IMR-90 (cell line): ENCODE results near the gene JMJD1C. TPM values are rescaled to one million over a fixed set of nuclear protein-coding genes. Genes with fewer than 3 reads are reported as not detected.

Experiments
- ATAC-seq: fragments of 200-7000 bp; cut with Tn5 transposase; 2 replicates; pipeline ENCODE4 v1.9.1; 2020; ENCODE audit warnings: low read depth, mild to moderate bottlenecking, moderate library complexity
- BruUV-seq: library from RNA; stranded (reverse); fragments of 400-500 nt; replicated peaks from 2 replicates; lab custom pipeline; 2021; lab: Mats Ljungman, UMichigan
- CTCF ChIA-PET: fragments of 300-600 bp; formaldehyde crosslinking; extraction: SDS; loops from one replicate; lab custom pipeline; 2021; ENCODE audit warnings: antibody characterized with exemption; lab: Yijun Ruan, JAX
- POLR2A ChIA-PET: fragments of 300-600 bp; sonication (Branson Sonifier 250); formaldehyde crosslinking; loops from one replicate; lab custom pipeline; 2022; ENCODE audit warnings: antibody characterized with exemption; ENCODE audit not compliant: unreplicated experiment; lab: Charles Lee
- DNase-seq: peaks from one replicate; pipeline ENCODE4 v3.0.0; 2013
- H2AFZ ChIP-seq: replicated peaks from 2 replicates; pipeline ENCODE3; 2013; ENCODE audit warnings: low read length, mild to moderate bottlenecking; ENCODE audit not compliant: poor library complexity
- H2AK5ac ChIP-seq: 2 replicates; pipeline ENCODE4 v1.6.1; 2013; ENCODE audit warnings: low read depth, low read length, inconsistent platforms
- H2AK9ac ChIP-seq: replicated peaks from 2 replicates; pipeline ENCODE3; 2013; ENCODE audit warnings: mild to moderate bottlenecking, low read depth, low read length, moderate library complexity; ENCODE audit not compliant: poor library complexity
- H2BK120ac ChIP-seq: 2 replicates; pipeline ENCODE4 v1.6.1; 2013; ENCODE audit warnings: low read depth, low read length, inconsistent platforms
- H2BK15ac ChIP-seq: 3 replicates; pipeline ENCODE4 v1.6.1; 2013; ENCODE audit warnings: low read depth, low read length, inconsistent platforms
- H2BK20ac ChIP-seq: 2 replicates; pipeline ENCODE4 v1.6.1; 2013; ENCODE audit warnings: low read depth, mild to moderate bottlenecking, inconsistent platforms, low read length, moderate library complexity
- H2BK5ac ChIP-seq: 2 replicates; pipeline ENCODE4 v1.6.1; 2013; ENCODE audit warnings: mild to moderate bottlenecking, low read depth, low read length, inconsistent platforms; ENCODE audit not compliant: poor library complexity, severe bottlenecking
- H3K14ac ChIP-seq: replicated peaks from 2 replicates; pipeline ENCODE4 v1.6.1; 2013; ENCODE audit warnings: low read depth, low read length, inconsistent platforms
- H3K18ac ChIP-seq: 2 replicates; pipeline ENCODE4 v1.6.1; 2013; ENCODE audit warnings: low read depth, low read length, control low read depth
- H3K23ac ChIP-seq: 2 replicates; pipeline ENCODE4 v1.6.1; 2013; ENCODE audit warnings: low read depth, low read length, inconsistent platforms
- H3K27ac ChIP-seq: 2 replicates; pipeline ENCODE4 v1.5.1; 2013; ENCODE audit warnings: mild to moderate bottlenecking, control low read depth, low read length; ENCODE audit not compliant: insufficient read depth
- H3K27me3 ChIP-seq: 2 replicates; pipeline ENCODE4 v1.6.1; 2013; ENCODE audit warnings: low read length; ENCODE audit not compliant: control insufficient read depth, insufficient read depth
- H3K36me3 ChIP-seq: 2 replicates; pipeline ENCODE4 v1.6.1; 2013; ENCODE audit warnings: low read length, mixed read lengths; ENCODE audit not compliant: control insufficient read depth, insufficient read depth
- H3K4ac ChIP-seq: 2 replicates; pipeline ENCODE4 v1.6.1; 2013; ENCODE audit warnings: low read depth, low read length, inconsistent platforms
- H3K4me1 ChIP-seq: 2 replicates; pipeline ENCODE4 v1.6.1; 2013; ENCODE audit warnings: low read length, mixed read lengths; ENCODE audit not compliant: control insufficient read depth, insufficient read depth
- H3K4me2 ChIP-seq: 2 replicates; pipeline ENCODE4 v1.6.1; 2013; ENCODE audit warnings: low read depth, mild to moderate bottlenecking, control low read depth, low read length, moderate library complexity
- H3K4me3 ChIP-seq: 2 replicates; pipeline ENCODE4 v1.5.1; 2013; ENCODE audit warnings: low read depth, mild to moderate bottlenecking, control low read depth, low read length, moderate library complexity; ENCODE audit not compliant: insufficient read depth
- H3K56ac ChIP-seq: 2 replicates; pipeline ENCODE4 v1.6.1; 2013; ENCODE audit warnings: low read length, inconsistent platforms; ENCODE audit not compliant: insufficient read depth; ENCODE audit errors: extremely low read depth
- H3K79me1 ChIP-seq, 2 experiments: 2 replicates each; pipeline ENCODE4 v1.6.1; 2013; ENCODE audit warnings: low read length in 2 of 2, inconsistent platforms in 1 of 2, low read depth in 1 of 2
- H3K9ac ChIP-seq: 2 replicates; pipeline ENCODE4 v1.6.1; 2013; ENCODE audit warnings: low read depth, low read length, control low read depth
- H3K9me1 ChIP-seq: 2 replicates; pipeline ENCODE4 v1.6.1; 2013; ENCODE audit warnings: low read length, inconsistent platforms; ENCODE audit not compliant: insufficient read depth
- H3K9me3 ChIP-seq: 2 replicates; pipeline ENCODE4 v1.6.1; 2013; ENCODE audit warnings: low read length; ENCODE audit not compliant: control insufficient read depth, insufficient read depth
- H4K20me1 ChIP-seq: 2 replicates; pipeline ENCODE4 v1.6.1; 2013; ENCODE audit warnings: low read length, inconsistent platforms; ENCODE audit not compliant: insufficient read depth
- H4K5ac ChIP-seq: 2 replicates; pipeline ENCODE4 v1.6.1; 2013; ENCODE audit warnings: mild to moderate bottlenecking, low read depth, low read length, control low read depth
- H4K8ac ChIP-seq, 2 experiments: 2 replicates each; pipeline ENCODE4 v1.6.1; 2013; ENCODE audit warnings: low read depth in 2 of 2, low read length in 2 of 2, control low read depth in 1 of 2, inconsistent platforms in 1 of 2
- H4K91ac ChIP-seq: 2 replicates; pipeline ENCODE4 v1.6.1; 2013; ENCODE audit warnings: low read depth, low read length, inconsistent platforms; ENCODE audit not compliant: insufficient read depth
- CEBPB ChIP-seq: IDR thresholded peaks from 2 replicates; pipeline ENCODE4 v1.6.1; 2012; ENCODE audit warnings: low read depth, low read length, improper control_type of control experiment
- CHD1 ChIP-seq: IDR thresholded peaks from 2 replicates; pipeline ENCODE4 v1.6.1; 2012; ENCODE audit warnings: low read depth, low read length, improper control_type of control experiment
- CTCF ChIP-seq: conservative IDR thresholded peaks from 2 replicates; pipeline ENCODE4 v1.5.1; 2012; ENCODE audit warnings: mild to moderate bottlenecking, low read depth, low read length, improper control_type of control experiment
- FOS ChIP-seq: fragments of 150-350 bp; IDR thresholded peaks from 2 replicates; pipeline ENCODE4 v1.6.1; 2016; ENCODE audit warnings: low read depth, low read length
- MAFK ChIP-seq: IDR thresholded peaks from 2 replicates; pipeline ENCODE4 v1.6.1; 2012; ENCODE audit warnings: low read depth, low read length, improper control_type of control experiment
- MXI1 ChIP-seq: IDR thresholded peaks from 2 replicates; pipeline ENCODE4 v1.6.1; 2012; ENCODE audit warnings: low read depth, mild to moderate bottlenecking, low read length, moderate library complexity, borderline replicate concordance
- NFE2L2 ChIP-seq: fragments of 150-350 bp; IDR thresholded peaks from 2 replicates; pipeline ENCODE4 v1.6.1; 2016; ENCODE audit warnings: low read depth, mild to moderate bottlenecking, low read length
- RCOR1 ChIP-seq: IDR thresholded peaks from 2 replicates; pipeline ENCODE4 v1.6.1; 2012; ENCODE audit warnings: mild to moderate bottlenecking, low read length, improper control_type of control experiment; ENCODE audit not compliant: insufficient replicate concordance
- USF2 ChIP-seq: fragments of 150-350 bp; IDR thresholded peaks from 2 replicates; pipeline ENCODE4 v1.6.1; 2017; ENCODE audit warnings: mild to moderate bottlenecking, antibody characterized with exemption, low read length, low read depth
- WGBS, 2 experiments: methylation state at CpG; one replicate each; pipeline versions ENCODE4 v1.1.5 to v1.1.7; 2013; ENCODE audit warnings: missing lambda C conversion rate in 2 of 2; ENCODE audit not compliant: insufficient read length in 1 of 2; ENCODE audit errors: extremely low coverage in 2 of 2; 5-methylcytosine and 5-hydroxymethylcytosine counted together
- dilution Hi-C: fragments of 300-500 bp; cut with HindIII; formaldehyde crosslinking; loops from one replicate; pipeline ENCODE4 v1.14.3; 2018; ENCODE audit warnings: low sequenced_read_pairs; ENCODE audit not compliant: unreplicated experiment
- in situ Hi-C: fragments of 300-500 bp; cut with MboI; formaldehyde crosslinking; loops from 3 replicates; pipeline ENCODE4 v1.14.3; 2019; ENCODE audit warnings: low sequenced_read_pairs, inconsistent platforms, mixed read lengths
- intact Hi-C: fragments of 100-400 bp; cut with micrococcal nuclease; formaldehyde crosslinking; loops from 2 replicates; pipeline ENCODE4 v1.10.0; 2022
- polyA plus RNA-seq, 3 experiments: library from polyadenylated mRNA; depleted of rRNA; stranded (reverse); fragments of >200 nt; gene quantifications; 2 replicates each; pipeline ENCODE4 v1.2.3, GENCODE V29; 2012; ENCODE audit warnings: low replicate concordance in 1 of 3
- total RNA-seq: library from RNA; depleted of rRNA; stranded (reverse); fragments of >200 nt; gene quantifications from 2 replicates; pipeline ENCODE4 v1.2.3, GENCODE V29; 2012
- TF ChIP-seq, protein P1 (sequence below): fragments of 150-350 bp; IDR thresholded peaks from 2 replicates; pipeline ENCODE4 v1.6.1; 2016; ENCODE audit warnings: low read depth, mild to moderate bottlenecking, low read length, moderate library complexity, borderline replicate concordance

Gene JMJD1C
- total and polyA plus RNA-seq, 2 of the 4 experiments (the other 2 are of a cell fraction), result 15.6 to 96.8 TPM

DNA sequence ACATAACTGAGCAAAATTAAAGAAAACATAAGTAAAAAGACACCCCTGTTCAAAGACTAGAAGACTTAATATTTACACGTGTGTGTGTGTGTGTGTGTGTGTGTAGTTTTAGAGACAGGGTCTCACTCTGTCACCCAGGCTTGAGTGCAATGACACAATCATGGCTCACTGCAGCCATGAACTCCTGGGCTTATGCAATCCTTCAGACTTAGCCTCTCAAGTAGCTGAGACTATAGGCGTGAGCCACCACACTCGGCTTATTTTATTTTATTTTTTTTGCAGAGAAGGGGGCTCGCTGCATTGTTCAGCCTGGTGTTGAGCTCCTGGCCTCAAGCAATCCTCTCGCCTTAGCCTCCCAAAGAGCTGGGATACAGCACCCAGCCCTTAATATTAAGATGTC is 90.3 kb downstream of the JMJD1C start:
- POLR2A ChIA-PET, result interaction anchor here (0.6 kb wide), 1 partner anchor 8 kb away, joined by 4 read pairs; no protein-coding TSS in a partner anchor
- Histone ChIP-seq H3K56ac (no peak overlapping the region), H2AK9ac (no peak overlapping the region), H4K91ac (no peak overlapping the region), H2AFZ (no peak overlapping the region), H4K5ac (no peak overlapping the region), H2BK20ac (no peak overlapping the region), H3K14ac (no peak overlapping the region), H3K27ac (no peak overlapping the region), H2AK5ac (0 out of 2 replicates have a peak overlapping the region, but pooled peaks have one; percentile 50), H2BK15ac (no peak overlapping the region), H3K23ac (no peak overlapping the region), H3K4me1 (no peaks in the 10 kb centered on the region), H3K9ac (no peak overlapping the region), H3K4me2 (no peak overlapping the region), H3K18ac (no peak overlapping the region), H3K79me1 (peaks cover 17 to 50% of the 10 kb centered on the region in 2 experiments), H3K27me3 (no peaks in the 10 kb centered on the region), H3K4ac (no peak overlapping the region), H3K9me3 (no peaks in the 10 kb centered on the region), H3K9me1 (no peaks in the 10 kb centered on the region), H4K8ac (peak overlapping the region in 1 of 2 experiments; percentile 42; a peak in 1 of 4 replicates), H4K20me1 (no peaks in the 10 kb centered on the region; the same call in 1 of the 2 replicates), H2BK5ac (peak overlapping the region; percentile 45), H3K36me3 (0 out of 2 replicates have a peak, but pooled peaks cover 1% of the 10 kb centered on the region), H3K4me3 (no peak overlapping the region), H2BK120ac (no peak overlapping the region)
- DNase-seq (no peak), ATAC-seq (peak; percentile 11; the same call in 1 of the 2 replicates)
- no CpG with 5 or more reads among the region's 5 CpGs for WGBS, 2 experiments
- CTCF ChIA-PET, result no interaction called here
- TF ChIP-seq USF2 (no peak), NFE2L2 (no peak), MAFK (no peak), CHD1 (no peak), CEBPB (no peak), FOS (no peak), MXI1 (no peak), CTCF (no peak), RCOR1 (no peak)
- TF ChIP-seq, protein P1, sequence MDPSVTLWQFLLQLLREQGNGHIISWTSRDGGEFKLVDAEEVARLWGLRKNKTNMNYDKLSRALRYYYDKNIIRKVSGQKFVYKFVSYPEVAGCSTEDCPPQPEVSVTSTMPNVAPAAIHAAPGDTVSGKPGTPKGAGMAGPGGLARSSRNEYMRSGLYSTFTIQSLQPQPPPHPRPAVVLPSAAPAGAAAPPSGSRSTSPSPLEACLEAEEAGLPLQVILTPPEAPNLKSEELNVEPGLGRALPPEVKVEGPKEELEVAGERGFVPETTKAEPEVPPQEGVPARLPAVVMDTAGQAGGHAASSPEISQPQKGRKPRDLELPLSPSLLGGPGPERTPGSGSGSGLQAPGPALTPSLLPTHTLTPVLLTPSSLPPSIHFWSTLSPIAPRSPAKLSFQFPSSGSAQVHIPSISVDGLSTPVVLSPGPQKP, result no peak
- dilution Hi-C loops, result no loop called here
- in situ Hi-C loops, result no loop called here
- intact Hi-C loops, result no loop called here
- BruUV-seq, result no TSS peak
